Prostate gland (tissue), 2 donors: ENCODE results near the gene WWP2. TPM values are rescaled to one million over a fixed set of nuclear protein-coding genes. Genes with fewer than 3 reads are reported as not detected.

ENCODE experiments used
- DNase-seq: peaks from one replicate; pipeline ENCODE4 v3.0.0-alpha.2; 2019; ENCODE audit warnings: low spot score
- H3K27ac ChIP-seq, 2 donors: fragments of 200-600 bp; sonication (generic); 2 replicates each; pipeline ENCODE4 v1.5.1; 2017 to 2019
- H3K27me3 ChIP-seq: fragments of 200-600 bp; sonication (generic); replicated peaks from 2 replicates; pipeline ENCODE4 v1.5.1; 2019; ENCODE audit not compliant: insufficient read depth
- H3K36me3 ChIP-seq, 2 donors: fragments of 200-600 bp; sonication (generic); 1 replicate in 1 of 2; 2 replicates in 1 of 2; pipeline versions ENCODE4 v1.5.1 to v1.8.1; 2017 to 2019
- H3K4me1 ChIP-seq: fragments of 200-600 bp; sonication (generic); replicated peaks from 2 replicates; pipeline ENCODE4 v1.5.1; 2019
- H3K4me3 ChIP-seq, 2 donors: fragments of 200-600 bp; sonication (generic); 2 replicates each; pipeline ENCODE4 v1.5.1; 2017 to 2019
- H3K9me3 ChIP-seq: fragments of 200-600 bp; sonication (generic); 2 replicates; pipeline ENCODE4 v1.5.1; 2017
- POLR2A ChIP-seq: fragments of 450-650 bp; IDR thresholded peaks from one replicate; pipeline ENCODE4 v1.6.1; 2016; ENCODE audit warnings: antibody characterized with exemption, mild to moderate bottlenecking
- POLR2AphosphoS5 ChIP-seq: sonication (generic); formaldehyde crosslinking; IDR thresholded peaks from one replicate; pipeline ENCODE4 v1.6.1; 2017; ENCODE audit warnings: antibody characterized with exemption
- WGBS: methylation state at CpG from one replicate; pipeline ENCODE4 v1.1.5; 2018; 5-methylcytosine and 5-hydroxymethylcytosine counted together
- intact Hi-C: fragments of 100-400 bp; cut with DNase I; formaldehyde crosslinking; loops from one replicate; pipeline ENCODE4 v1.14.2; 2022
- total RNA-seq, 2 donors: library from RNA; depleted of rRNA; stranded (reverse); fragments of >200 nt; gene quantifications; one replicate each; pipeline ENCODE4 v1.1.0, GENCODE V29; 2016
- TF ChIP-seq, protein P1 (sequence below), 4 experiments: fragments of 200-600 bp in 2 of 4; fragments of 450-650 bp in 2 of 4; sonication (generic) in 2 of 4; IDR thresholded peaks; 1 replicate in 3 of 4; 2 replicates in 1 of 4; pipeline ENCODE4 v1.5.1; 2016 to 2019; ENCODE audit warnings: antibody characterized with exemption in 4 of 4, mild to moderate bottlenecking in 2 of 4, moderate library complexity in 2 of 4

Gene WWP2
- total RNA-seq, 2 donors from 2014 or later: 30.9 to 66.3 TPM

DNA sequence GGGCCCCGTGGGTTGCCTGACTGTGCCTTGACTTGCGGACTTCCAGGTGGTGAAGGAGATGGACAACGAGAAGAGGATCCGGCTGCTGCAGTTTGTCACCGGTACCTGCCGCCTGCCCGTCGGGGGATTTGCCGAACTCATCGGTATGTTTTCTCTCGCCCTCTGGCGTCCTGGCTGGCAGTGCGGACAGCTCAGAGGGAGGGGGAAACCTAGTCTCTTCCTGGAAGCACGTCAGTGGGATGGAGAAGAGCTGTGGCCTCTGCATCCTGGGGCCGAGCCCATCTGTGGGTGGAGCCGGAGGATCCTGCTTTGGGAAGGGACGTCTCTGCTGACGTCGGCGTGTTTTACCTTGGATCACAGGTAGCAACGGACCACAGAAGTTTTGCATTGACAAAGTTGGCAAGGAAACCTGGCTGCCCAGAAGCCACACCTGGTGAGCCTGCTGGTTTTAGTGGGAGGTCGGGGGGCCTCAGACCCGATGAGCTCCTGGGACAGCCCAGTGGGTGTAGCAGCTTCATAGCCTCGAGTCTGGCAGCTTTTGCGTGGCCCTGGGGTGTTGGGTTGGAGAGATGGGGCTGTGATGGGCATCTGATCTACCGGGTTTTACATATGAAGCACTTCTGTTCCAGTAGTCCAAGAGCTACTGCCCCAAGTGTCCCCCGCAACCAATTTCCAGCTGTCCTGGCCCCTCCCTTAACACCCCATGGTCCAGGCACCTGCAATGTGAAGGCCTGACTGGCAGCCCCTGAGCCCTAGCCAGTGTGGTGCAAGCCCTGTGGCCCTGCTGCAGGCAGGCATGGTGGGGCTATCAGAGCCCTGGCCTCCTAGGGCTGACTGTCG, 177.1 kb downstream of the WWP2 start:
- Histone ChIP-seq H3K4me3 (no peak overlapping the region), H3K27ac (no peak overlapping the region), H3K9me3 (no peaks in the 10 kb centered on the region), H3K36me3 (peaks cover 2 to 21% of the 10 kb centered on the region in 2 donors), H3K4me1 (no peaks in the 10 kb centered on the region), H3K27me3 (no peaks in the 10 kb centered on the region)
- intact Hi-C loops: no loop called here
- WGBS: 86% methylated on average over 26 of the region's 28 CpGs
- TF ChIP-seq POLR2A (no peak), POLR2AphosphoS5 (no peak)
- TF ChIP-seq, protein P1, sequence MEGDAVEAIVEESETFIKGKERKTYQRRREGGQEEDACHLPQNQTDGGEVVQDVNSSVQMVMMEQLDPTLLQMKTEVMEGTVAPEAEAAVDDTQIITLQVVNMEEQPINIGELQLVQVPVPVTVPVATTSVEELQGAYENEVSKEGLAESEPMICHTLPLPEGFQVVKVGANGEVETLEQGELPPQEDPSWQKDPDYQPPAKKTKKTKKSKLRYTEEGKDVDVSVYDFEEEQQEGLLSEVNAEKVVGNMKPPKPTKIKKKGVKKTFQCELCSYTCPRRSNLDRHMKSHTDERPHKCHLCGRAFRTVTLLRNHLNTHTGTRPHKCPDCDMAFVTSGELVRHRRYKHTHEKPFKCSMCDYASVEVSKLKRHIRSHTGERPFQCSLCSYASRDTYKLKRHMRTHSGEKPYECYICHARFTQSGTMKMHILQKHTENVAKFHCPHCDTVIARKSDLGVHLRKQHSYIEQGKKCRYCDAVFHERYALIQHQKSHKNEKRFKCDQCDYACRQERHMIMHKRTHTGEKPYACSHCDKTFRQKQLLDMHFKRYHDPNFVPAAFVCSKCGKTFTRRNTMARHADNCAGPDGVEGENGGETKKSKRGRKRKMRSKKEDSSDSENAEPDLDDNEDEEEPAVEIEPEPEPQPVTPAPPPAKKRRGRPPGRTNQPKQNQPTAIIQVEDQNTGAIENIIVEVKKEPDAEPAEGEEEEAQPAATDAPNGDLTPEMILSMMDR (IDR thresholded peaks at IDR 0.05): no peak
- no peak for DNase-seq

DNA sequence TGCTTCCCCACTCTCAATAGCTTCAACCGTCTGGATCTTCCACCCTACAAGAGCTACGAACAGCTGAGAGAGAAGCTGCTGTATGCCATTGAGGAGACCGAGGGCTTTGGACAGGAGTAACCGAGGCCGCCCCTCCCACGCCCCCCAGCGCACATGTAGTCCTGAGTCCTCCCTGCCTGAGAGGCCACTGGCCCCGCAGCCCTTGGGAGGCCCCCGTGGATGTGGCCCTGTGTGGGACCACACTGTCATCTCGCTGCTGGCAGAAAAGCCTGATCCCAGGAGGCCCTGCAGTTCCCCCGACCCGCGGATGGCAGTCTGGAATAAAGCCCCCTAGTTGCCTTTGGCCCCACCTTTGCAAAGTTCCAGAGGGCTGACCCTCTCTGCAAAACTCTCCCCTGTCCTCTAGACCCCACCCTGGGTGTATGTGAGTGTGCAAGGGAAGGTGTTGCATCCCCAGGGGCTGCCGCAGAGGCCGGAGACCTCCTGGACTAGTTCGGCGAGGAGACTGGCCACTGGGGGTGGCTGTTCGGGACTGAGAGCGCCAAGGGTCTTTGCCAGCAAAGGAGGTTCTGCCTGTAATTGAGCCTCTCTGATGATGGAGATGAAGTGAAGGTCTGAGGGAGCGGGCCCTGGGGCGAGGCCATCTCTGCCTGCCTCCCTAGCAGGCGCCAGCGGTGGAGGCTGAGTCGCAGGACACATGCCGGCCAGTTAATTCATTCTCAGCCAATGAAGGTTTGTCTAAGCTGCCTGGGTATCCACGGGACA, 177.9 kb downstream of the WWP2 start:
- 94% methylated on average over 26 of the region's 26 CpGs for WGBS
- intact Hi-C loops: no loop called here
- Histone ChIP-seq H3K9me3 (no peaks in the 10 kb centered on the region), H3K27ac (no peak overlapping the region), H3K36me3 (peaks cover 2 to 21% of the 10 kb centered on the region in 2 donors), H3K4me3 (no peak overlapping the region), H3K27me3 (no peaks in the 10 kb centered on the region), H3K4me1 (no peaks in the 10 kb centered on the region)
- TF ChIP-seq, protein P1 (IDR thresholded peaks at IDR 0.05): no peak
- TF ChIP-seq POLR2AphosphoS5 (no peak), POLR2A (no peak)
- no peak for DNase-seq

DNA sequence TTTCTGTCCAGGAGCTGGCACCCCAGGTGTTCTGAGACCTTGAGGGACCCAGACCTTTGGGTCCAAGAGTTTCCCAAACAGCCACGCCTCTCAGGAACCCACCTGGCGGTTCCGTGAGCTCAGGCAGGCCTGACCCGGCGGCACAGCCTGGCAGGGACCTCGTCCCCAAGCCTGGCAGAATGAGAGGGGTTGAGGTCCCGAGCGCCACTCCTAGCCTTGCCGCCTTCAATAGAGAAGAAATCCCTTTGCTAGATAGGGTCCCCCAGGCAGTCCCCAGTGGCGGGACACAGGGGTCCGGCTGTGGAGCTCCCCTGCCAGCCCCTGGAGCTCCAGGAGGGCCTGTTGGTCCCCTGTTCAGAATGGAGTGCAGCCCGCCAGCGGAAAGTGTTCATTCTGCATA, 178.5 kb downstream of the WWP2 start:
- H3K4me1 ChIP-seq: no peaks in the 10 kb centered on the region
- peaks cover 2 to 15% of the 10 kb centered on the region in 2 donors for H3K36me3 ChIP-seq
- no peak for TF ChIP-seq POLR2A
- no peak for TF ChIP-seq POLR2AphosphoS5
- TF ChIP-seq, protein P1 (IDR thresholded peaks at IDR 0.05): no peak
- H3K4me3 ChIP-seq: no peak overlapping the region
- DNase-seq: no peak
- no peaks in the 10 kb centered on the region for H3K9me3 ChIP-seq
- intact Hi-C loops: no loop called here
- no peak overlapping the region for H3K27ac ChIP-seq
- no peaks in the 10 kb centered on the region for H3K27me3 ChIP-seq
- 95% methylated on average over 12 of the region's 13 CpGs for WGBS

DNA sequence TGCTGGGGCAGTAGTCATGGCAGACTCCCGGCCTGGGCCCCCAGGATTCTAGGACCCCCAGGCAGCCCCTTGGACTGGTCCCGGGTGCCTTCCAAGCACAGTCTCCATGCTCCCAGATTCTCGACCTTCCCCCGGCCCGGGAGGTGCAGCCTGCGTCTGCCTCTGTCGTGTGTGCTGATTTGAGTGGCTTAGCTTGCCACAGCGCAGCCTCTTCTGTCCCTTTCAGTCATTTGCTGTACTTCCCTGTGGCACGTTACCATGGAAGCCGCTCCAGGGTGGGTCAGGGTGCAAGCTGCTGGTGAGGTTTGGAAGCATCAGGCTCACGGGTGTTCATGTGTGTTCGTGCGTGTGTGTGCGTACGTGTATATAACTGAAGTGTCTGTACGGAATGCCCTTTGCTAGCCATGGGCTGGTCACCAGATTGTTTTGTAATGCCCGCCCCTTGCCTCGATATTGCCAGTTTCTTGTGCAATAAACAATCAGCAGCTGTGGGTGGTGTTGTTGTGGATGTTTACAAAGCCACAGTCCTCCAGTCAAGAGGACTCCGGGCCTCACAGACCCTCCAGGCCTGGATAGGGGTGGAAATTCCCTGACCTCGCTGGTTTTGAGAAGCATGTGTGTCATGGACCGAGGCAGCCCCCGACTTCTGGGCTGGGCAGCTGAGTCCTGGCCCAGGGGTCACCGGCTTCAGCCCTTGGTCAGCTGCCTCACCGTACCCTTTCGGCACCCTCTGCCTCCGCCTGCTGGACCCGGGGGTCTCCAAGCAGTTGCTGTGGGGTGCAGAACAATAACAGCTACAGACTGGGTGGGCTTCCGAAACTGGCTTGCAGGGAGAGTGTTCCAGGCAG, 179.3 kb downstream of the WWP2 start:
- no peak overlapping the region for H3K4me3 ChIP-seq
- H3K4me1 ChIP-seq: no peaks in the 10 kb centered on the region
- intact Hi-C loops: no loop called here
- no peak for TF ChIP-seq POLR2A
- TF ChIP-seq, protein P1 (IDR thresholded peaks at IDR 0.05): no peak
- TF ChIP-seq POLR2AphosphoS5: no peak
- peaks cover 2 to 7% of the 10 kb centered on the region in 2 donors for H3K36me3 ChIP-seq
- WGBS: 85% methylated on average over 28 of the region's 28 CpGs
- no peak overlapping the region for H3K27ac ChIP-seq
- H3K9me3 ChIP-seq: no peaks in the 10 kb centered on the region
- no peak for DNase-seq
- no peaks in the 10 kb centered on the region for H3K27me3 ChIP-seq
